NCI-H82 treated with DMSO at 0.1 percent for 48 hours (cell line): ENCODE data around the gene PHF14.
"Not testable (repeated sequence)": the region's sequence is repeated elsewhere in the genome, so short reads cannot be mapped to it uniquely, and the experiment has no call there.

Experiments used
- DNase-seq: peaks from one replicate; lab custom pipeline; 2025; ENCODE audit not compliant: unreplicated experiment; lab: John Stamatoyannopoulos, UW

Gene PHF14

GRCh38 chr7:10973061-10973941 is at the start of gene PHF14:
Gene PHF14, plus strand, starts transcription at chr7:10973872. Its CDS starts 452 bp downstream, at chr7:10974324.
- DNase-seq = peak; percentile 97

DNA sequence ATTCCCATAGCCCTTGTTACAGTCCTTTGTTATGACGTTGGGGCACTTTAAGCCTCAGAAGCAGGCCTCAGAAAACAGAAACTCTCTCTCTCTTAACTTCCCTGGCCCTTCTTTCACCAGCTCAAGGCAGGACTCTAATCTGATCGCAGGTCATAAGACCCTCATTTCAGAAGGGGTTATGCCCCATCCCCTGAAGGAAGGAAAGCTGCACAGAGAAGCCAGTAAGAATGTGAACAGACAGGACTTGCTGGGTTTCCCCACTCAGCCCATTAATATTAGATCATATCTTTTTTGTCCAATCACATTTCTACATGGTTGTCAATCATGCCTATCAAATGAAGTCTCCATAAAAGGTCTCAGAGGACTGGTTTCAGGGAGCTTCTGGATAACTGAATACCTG is 49.3 kb upstream of the PHF14 start:
- no peak for DNase-seq

DNA sequence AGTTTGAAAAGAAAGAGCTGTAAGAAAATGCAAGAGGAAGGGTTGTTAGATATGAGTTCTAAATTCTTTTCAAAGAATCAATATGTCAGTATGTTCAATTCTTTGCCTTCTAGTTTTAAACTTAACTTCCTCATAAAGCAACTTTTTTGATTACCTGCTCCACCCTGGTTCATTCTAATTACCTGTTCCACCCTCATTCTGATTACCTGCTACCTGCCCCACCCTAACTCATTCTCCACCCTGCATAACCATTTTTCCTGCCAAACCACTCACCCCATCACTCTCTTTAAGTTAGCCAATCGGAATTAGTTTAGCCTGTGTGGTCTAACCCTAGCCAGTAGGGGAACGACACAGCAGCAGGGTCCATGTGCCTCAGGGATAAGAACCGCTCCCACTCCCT is 45.5 kb upstream of the PHF14 start:
- DNase-seq = not testable (repeated sequence)

GRCh38 chr7:10930551-10930950 is 43.1 kb upstream of the PHF14 start:
- DNase-seq = peak; percentile 31

- no peak for DNase-seq
Measured at GRCh38 chr7:10931161-10931560, 42.5 kb upstream of the PHF14 start.

- no peak for DNase-seq
Measured at GRCh38 chr7:10934292-10934691, 39.4 kb upstream of the PHF14 start.

GRCh38 chr7:10939237-10939910 is 34.3 kb upstream of the PHF14 start:
- DNase-seq = no peak

GRCh38 chr7:10939911-10940703 is 33.6 kb upstream of the PHF14 start:
- peak; percentile 96 for DNase-seq

DNA sequence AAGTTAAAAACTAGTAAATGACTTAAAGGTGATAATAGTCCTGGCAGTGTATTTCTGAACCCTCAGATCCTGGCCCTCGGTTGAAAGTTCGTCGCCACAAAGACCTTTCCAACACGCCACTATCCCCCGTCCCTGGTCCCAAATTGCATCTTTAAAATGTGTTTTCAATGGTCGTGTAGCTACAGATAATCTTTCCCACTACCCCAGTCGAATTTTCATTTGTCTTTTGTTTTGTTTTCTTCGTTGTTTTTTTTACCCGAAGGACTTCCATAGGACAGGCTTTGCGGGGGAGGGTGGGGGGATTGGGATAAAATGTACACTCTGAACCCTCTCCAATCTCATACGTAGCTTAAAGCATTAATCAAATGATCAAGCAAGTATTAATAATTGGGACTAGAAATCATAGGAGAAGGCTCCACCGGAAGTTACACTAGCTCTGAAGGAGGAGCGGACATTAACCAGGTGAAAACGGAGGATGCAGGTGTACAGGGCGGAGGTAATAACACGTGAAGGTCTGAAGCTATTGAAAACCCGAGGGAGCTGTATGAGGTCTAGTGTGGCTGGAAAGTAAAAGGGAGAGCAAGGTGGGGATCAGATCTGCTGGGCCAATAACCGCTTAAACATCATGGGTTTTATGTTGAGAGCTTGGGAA is 32.8 kb upstream of the PHF14 start:
- no peak for DNase-seq

DNA sequence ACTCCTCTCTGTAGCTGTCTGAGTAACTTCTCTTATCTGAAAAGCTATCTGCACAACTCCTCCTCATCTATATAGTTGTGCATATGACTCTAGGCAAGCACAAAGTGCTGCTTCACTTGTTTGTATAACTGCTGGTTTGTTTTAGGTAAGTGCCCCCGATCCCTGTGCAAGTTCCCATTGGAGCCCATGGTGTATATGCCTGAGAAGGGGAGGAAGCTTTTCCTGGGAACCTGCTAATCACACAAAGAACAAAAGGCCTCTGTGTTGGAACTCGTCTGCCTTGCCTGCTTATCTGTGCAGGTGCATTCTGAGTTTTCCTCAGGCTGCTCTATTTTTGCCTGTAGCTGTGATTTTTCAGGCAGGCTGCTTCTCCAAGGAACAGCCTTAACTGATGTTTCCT is 23.2 kb upstream of the PHF14 start:
- DNase-seq = no peak

GRCh38 chr7:10950974-10951578 is 22.6 kb upstream of the PHF14 start:
- DNase-seq = not testable (repeated sequence)

DNA sequence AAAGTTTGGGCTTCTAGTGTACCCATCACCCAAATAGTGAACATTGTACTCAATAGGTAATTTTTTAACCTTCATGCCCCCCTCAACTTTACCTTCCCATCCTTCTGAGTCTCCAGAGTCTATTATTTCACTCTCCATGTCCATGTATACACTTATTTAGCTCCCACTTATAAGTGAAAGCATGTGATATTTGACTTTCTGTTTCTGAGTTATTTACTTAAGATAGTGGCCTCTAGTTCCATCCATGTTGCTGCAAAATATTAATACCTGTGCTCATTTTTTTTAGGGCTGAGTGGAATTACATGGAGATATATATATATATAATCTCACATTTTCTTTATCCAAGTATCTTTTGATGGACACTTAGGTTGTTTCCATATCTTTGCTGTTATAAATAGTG is 21.1 kb upstream of the PHF14 start:
- DNase-seq = no peak

DNA sequence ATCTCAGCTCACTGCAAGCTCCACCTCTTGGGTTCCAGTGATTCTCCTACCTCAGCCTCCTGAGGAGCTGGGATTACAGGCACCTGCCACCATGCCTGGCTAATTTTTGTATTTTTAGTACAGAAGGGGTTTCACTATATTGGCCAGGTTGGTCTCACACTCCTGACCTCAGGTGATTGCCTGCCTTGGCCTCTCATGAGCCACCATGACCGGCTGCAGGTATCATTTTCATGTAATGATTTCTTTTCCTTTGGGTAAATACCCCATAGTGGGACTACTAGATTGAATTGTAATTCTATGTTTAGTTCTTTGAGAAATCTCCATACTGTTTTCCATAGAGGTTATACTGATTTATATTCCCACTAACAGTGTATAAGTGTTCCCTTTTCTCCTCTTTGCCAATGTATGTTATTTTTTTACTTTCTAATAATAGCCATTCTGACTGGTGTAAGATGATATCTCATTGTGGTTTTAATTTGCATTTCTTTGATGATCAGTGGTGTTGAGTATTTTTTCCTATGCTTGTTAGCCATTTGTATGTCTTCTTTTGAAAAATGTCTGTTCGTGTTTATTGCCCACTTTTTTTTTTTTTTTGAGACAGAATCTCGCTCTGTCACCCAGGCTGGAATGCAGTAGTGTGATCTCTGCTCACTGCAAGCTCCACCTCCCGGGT is 20.5 kb upstream of the PHF14 start:
- not testable (repeated sequence) for DNase-seq

- DNase-seq = no peak
Measured at GRCh38 chr7:10956528-10956927, 17.1 kb upstream of the PHF14 start.

DNA sequence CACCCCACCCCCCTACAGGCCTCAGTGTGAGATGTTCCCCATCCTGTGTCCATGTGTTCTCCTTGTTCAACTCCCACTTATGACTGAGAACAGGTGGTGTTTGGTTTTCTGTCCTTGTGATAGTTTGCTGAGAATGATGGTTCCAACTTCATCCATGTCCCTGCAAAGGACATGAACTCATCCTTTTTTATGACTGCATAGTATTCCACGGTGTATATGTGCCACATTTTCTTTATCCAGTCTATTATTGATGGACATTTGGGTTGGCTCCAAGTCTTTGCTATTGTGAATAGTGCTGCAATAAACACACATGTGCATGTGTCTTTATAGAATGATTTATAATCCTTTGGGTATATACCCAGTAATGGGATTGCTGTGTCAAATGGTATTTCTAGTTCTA is 13.4 kb upstream of the PHF14 start:
- DNase-seq = not testable (repeated sequence)

GRCh38 chr7:10965016-10965415 is 8.7 kb upstream of the PHF14 start:
- not testable (repeated sequence) for DNase-seq

- no peak for DNase-seq
Measured at GRCh38 chr7:10972174-10972573, 1.5 kb upstream of the PHF14 start.

DNA sequence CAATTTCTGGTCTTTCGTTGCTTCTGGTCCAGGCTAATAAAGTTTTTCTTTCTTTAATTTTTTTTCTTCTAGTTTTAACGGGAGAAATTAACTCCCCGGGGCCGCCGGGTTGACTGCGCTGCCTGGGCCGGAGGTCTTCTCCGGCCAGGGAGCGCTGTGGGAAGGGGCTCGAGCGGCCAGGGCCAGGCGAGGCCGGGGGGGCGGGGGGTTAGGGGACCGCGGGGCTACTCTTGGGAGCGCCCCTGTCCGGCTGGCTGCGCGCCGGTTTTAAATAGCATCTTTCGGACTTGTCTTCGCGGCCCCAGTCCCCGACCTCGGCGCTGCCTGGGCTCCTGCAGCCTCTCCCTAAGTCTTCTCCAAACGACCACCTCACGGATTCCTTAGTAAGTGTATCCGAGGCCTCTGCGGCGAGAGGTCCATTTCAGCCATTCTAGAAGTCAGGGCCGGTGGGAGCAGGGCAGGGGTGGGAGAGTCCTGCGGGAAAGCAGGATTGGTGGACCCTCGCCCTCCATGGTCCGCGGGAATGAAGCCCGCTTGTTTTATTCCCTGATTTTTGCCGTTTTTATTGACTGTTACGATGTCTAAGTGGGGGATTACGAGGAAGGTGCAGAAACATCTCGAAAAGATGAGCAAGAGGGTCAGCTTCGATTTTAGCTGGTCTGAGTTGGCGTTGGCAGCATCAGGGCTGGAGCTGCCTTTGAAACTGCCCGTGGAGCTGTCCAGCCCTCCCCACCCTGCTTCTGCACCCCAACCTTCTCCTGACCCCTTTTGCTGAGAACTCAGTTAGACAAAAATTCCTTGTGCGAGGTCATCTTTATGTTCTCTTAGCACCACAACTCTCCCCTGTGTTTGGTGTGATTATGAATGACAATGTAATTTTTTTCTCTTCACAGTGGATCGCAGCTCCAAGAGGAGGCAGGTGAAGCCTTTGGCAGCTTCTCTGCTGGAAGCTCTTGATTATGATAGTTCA is 555 bp downstream of the PHF14 start:
- DNase-seq = peak; percentile 24

- DNase-seq = no peak
Measured at GRCh38 chr7:10977113-10977512, 3.4 kb downstream of the PHF14 start.
